Left renal pelvis (tissue), 4 donors: Measurements from ENCODE around the gene BIRC2. TPM values are rescaled to one million over a fixed set of nuclear protein-coding genes. Genes with fewer than 3 reads are reported as not detected.
"Not testable (repeated sequence)": the region's sequence is repeated elsewhere in the genome, so short reads cannot be mapped to it uniquely, and the experiment has no call there.

Experiments
- DNase-seq, 4 donors: peaks; one replicate each; pipeline ENCODE4 v3.0.0-alpha.2; 2013; ENCODE audit warnings: low read depth in 4 of 4, low spot score in 3 of 4
- polyA plus RNA-seq, 4 donors: library from polyadenylated mRNA; unstranded; fragments of 120-200 nt; gene quantifications; one replicate each; pipeline ENCODE4 v1.2.1, GENCODE V29; 2013; ENCODE audit not compliant: insufficient read length in 4 of 4

The BIRC2 gene
- 10 to 100 TPM; 67.4 to 97.9 (median 79.3) TPM for polyA plus RNA-seq

DNA sequence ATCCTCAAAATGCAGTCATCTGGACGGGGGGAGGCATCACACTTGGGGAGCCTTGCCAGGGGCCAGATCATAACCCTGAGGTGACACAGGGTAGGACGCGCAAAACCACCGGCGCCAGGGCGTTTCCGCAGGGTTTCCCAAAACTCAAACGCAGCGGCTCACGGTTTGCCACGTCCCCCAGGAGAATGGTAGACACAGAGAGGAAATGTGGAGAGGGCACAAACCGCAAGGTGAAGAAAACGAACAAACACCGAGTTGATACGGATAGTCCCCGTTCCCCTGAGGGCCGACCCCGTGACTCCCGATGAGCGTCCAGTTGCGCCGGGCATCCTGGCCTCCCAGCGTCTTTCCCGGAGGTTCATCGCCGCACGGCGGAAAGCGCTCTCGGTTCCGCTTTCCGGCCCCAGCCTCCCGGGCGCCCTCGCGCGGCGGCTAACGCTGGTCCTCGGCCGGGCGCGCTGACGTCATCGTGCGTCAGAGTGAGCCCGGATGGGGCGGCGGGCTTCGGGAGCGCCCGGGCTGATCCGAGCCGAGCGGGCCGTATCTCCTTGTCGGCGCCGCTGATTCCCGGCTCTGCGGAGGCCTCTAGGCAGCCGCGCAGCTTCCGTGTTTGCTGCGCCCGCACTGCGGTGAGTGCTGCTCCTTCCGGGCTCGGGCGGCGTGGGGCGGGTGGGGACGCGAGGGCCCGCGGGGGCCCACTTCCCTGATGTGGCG is at the start of gene BIRC2:
Gene BIRC2 (plus strand): TSS at position 467 of the 714 bp plus-strand sequence. CDS start 2,641 bp downstream, outside the sequence.
- peak; percentile 81 to 89 (median 88) for DNase-seq

GRCh38 chr11:102300837-102301236 is 46.2 kb upstream of the BIRC2 start:
- DNase-seq = not testable (repeated sequence)

GRCh38 chr11:102302241-102302640 is 44.8 kb upstream of the BIRC2 start:
- DNase-seq = no peak

GRCh38 chr11:102304686-102305085 is 42.3 kb upstream of the BIRC2 start:
- DNase-seq = no peak

GRCh38 chr11:102305352-102306047 is 41.5 kb upstream of the BIRC2 start:
- DNase-seq = no peak

DNA sequence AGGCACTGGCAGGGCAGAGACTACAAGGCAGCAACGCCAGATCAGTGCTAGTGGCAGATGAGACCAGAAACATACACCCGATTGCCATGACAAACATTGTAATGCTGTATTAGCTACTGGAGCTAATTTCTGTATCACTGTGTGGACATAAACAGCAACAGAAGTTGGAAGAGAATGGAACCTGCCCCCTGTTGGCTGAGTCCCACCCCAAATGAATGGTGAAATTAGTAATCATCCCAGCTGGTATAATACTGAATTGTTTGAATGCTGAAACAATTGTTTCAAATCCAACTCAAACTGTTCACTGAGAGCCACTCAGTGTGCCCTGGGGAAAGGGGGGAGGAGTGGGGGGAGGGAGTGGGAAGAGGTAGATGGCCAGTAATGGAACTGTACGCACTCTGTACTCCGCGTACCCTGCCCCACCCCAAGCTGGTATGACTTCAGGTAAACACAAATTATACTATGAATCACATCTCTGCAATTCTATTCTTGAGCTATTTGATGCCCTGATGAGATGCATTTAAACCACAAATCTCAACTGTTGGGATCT is 40.9 kb upstream of the BIRC2 start:
- DNase-seq = no peak

DNA sequence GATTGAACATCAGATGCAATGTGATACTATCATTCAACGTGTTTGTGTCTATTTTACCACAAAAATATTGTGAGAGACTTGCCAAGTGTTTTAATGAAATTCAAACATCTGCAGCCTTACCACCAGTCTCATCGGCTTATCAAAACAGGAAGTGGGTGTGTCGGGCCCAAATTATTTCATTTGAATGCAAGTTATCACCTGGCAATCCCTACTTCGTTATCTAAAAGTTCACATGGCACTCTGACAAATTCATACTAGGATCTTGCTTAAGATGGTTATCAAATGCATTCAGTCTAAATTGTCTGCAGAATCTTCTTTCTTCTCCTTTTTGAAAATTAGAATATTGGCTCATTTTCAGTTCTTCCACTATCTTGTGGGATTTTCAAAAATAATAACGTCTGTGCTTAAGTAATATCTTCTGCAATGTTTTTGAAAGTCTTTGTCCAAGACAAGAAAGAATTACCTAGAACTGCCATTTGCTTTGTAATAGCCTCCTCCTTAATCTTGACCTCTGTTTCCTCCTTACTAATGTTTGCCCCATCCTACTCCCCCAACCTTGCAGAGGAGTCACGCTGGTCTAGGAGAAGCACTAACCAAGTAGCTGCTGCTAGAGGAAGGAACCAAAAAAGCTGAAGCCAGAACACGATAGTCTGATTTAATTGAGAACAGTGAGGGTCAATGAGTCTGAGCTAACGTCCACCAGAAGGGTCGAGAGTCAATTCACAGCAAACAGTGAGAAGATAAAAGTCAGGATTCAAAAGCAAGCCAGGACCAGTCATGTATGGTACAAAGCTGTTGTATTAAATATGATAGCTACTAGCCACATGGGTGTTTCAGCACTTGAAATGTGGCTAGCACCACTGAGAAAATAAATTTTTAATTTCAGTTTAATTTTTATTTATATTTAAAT is 39.9 kb upstream of the BIRC2 start:
- no peak for DNase-seq

DNA sequence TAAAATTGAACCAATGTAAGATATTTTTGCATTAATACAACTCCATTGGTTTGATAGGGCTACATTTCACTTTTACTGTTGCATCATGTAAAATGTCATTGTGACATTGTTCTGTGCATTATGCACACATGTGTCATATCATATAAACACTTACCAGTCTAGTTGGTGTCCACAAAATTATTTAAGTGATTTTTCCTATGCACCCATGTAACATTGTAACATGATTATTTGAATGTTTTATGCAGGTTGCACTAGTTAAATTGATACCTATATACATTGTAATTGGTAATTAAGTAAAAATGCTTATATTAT is 39.3 kb upstream of the BIRC2 start:
- DNase-seq = no peak

DNA sequence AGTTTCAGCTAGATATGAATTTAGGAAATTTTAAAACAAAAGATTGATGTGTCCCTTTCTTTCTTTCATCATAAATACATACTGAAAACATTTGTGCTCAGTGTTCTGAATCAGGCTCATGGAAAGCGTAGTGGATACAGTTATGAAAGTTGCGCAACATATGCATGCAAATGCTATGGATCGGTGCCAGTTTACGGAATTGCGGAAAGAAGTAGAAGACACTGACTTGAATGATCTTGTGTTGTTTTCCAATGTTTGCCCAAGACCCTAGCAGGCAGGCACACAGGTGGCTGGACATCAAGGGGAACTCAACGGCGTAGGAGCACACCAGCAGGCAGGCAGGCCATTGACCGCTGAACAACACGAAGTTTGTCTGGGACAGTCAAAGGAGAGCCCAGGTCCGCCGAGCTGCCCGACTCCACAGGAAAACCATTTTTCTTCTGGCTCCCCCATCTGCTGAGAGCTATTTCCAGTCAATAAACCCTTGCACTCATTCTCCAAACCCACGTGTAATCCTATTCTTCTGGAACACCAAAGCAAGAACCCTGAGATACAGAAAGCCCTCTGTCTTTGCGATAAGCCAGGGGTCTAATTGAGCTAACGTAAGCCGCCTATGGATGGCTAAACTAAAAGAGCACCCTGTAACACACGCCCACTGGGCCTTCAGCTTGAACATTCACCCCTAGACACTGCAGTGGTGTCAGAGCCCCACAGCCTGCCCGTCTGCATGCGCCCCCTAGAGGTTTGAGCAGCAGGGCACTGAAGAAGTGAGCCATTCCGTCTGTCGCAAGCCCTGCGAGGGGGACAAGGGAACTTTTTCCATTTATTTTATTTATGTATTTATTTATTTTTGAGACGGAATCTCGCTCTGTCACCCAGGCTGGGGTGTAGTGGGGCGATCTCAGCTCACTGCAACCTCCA is 37.1 kb upstream of the BIRC2 start:
- no peak for DNase-seq

DNA sequence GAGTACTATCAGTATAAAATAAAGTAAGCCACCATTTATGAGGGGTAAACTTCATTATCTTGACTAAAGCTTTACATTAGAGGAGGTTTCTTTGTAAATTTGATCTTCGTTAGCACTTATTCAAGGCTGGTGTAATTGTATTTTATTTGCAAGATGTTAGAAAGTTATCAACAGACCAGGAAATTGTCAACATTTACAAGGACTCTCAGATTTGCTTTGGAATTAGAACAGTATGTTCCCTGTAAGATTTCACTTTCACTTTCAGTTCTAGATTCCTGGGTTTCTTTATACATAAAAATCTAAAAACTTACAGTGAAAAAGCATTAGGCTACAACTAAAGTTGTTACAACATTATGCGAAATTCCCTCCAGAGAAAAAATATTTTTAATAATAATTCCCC is 34.3 kb upstream of the BIRC2 start:
- no peak for DNase-seq

DNA sequence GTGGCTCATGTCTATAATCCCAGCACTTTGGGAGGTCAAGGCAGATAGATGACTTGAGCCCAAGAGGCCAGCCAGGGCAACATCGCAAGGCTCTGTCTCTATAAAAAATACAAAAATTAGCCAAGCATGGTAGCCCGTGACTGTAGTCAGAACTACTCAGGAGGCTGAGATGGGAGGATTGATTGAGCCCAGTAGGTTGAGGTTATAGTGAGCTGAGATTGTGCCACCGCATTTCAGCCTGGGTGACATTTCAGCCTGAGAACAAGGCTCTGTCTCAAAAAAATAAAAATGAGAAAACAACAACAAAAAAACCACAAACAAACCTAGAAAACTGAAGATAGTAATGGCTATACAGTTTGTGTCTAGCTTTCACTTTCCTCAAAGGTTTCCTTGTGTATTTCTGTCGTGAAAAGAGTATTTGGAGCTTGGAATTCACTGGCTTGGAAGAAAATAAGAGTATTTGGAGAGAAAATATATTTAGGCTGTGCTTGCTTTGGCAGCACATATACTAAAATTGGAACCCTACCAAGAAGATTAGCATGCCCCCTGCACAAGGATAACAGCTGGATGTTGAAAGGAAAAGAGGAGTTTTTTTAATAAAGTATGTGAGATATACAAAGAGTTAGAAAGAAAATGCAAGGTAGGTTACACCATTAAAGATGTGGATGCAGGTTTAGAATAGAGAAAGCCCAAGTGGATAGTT is 33.6 kb upstream of the BIRC2 start:
- DNase-seq = no peak

- no peak for DNase-seq
Measured at GRCh38 chr11:102314784-102315183, 32.2 kb upstream of the BIRC2 start.

DNA sequence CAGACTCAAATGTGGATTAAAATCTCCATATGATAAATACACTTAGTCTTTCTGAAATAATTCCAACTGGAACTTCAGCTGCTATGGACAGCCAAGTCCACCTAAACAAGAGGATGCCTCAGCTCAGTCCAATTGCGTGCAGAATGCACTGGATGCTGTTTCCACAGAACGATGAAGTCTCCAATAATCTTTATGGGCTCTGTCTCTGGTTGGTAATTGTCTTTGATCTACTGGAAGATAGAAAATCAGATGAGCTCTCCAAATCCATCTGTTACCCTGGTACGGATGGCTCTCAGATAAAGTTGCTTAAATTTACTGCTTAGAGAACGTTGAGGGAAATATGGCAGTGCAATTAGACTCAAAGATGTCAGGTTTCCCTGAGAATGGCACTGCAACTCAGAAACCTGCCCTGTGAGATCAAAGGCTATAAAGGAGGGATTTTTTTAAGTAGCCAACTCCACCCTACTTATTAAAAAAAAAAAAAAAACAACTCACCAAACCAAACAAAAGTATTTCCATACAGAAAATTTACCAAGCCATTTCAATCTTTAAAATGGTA is 30.6 kb upstream of the BIRC2 start:
- DNase-seq = no peak

DNA sequence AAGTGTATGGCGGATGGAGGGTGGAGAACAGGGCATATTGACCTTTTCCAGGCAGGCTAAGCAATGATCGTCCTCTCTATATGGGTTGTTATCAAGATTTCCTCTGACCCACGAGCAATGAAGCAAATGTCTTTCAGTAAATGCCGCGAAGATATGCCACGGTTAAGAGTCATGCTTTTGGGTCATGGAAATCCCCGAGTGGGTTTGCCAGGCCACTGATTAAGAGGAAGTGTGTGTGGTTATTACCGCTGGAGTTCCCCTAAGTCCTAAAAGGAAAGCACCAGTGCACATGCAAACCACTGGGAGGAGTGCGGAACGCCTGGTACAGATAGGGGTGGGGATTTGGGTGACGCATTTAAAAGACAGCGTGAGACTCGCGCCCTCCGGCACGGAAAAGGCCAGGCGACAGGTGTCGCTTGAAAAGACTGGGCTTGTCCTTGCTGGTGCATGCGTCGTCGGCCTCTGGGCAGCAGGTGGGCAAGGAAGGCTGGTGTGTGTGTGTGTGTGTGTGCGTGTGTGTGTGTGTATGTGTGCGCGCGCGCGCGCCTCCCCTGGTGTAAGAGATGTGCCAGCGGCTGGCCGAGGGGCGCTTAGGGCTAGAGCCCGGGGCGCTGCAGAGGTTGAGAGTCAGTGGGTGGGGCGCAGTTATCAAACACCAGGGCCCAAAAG is 29.8 kb upstream of the BIRC2 start, which contains the start of gene BIRC3:
Gene BIRC3 (plus strand): TSS at position 386 of the 669 bp plus-strand sequence. CDS start 7,026 bp downstream, outside the sequence.
- DNase-seq = peak; percentile 31 to 56 (median 39)

DNA sequence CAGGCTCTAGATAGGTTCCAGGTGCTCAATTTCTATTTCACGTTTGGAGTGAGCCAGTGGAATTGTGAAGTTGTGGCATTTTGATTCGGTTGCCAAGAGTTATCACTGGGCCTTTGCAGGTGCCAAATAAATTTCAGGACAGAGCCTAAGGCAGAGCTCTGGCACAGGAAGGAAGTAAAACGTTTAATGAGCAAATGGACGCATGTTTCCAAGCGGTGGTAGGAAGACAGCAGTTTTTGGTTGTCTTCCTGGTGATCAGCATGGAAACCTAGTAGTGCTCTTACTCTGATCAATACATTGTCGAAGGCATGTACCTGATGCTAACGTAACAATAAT is 29.3 kb upstream of the BIRC2 start:
- DNase-seq = no peak

DNA sequence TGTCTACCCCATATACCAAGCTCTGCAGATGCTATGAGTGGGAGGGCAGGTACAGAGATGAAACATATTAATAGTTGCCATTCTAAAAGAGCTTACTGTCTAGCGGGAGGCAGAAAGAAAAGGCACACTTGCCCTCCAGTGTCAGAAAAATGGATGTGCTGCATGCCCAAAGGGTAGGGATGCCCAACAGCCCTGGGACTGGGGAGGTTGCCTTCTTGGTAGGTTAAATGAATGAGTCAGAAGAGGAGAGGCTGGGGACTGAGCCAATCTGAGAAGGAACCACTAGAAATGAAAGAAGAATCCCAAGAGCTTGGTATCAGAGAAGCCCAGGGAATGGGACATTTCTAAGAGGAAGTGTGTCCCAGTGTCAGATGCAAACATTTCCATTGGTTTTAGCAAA is 28.5 kb upstream of the BIRC2 start:
- DNase-seq = no peak

DNA sequence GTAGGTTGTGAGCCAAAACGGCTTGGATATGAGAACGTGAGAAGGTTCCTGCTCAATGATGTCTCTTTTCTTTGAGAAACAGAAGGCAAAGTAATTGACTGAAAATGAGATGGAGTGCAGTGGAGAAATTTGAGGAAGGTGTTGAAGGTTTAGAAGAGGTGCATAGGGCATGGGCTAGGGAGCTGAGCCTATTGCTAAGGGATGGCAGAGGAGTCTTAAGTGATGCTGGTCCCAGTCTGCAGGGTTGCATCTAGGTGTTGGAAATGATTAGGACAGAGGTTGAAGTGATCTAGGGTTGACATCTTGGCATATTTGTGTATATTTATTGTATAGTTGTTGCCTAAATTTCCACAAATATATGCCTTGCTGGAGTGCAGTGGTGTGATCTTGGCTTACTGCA is 27.5 kb upstream of the BIRC2 start:
- no peak for DNase-seq

DNA sequence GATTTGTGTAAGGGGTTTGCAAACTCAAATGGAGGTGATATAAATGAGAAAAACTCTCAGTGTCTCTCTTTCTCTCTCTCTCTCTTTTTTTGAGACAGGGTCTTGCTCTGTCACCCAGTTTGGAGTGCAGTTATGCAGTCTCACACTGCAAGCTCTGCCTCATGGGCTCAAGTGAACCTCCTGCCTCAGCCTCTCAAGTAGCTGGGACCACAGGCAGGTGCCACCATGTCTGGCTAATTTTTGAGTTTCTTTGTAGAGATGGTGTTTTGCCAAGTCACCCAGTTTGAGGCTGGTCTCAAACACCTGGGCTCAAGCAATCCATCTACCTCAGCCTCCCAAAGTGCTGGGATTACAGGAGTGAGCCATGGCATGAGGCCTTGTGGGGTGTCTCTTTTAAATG is 26.8 kb upstream of the BIRC2 start:
- DNase-seq = no peak
